NCI-H345 treated with DMSO at 0.1 percent for 48 hours (cell line): ENCODE measurements around the gene MOV10L1.

Experiments
- DNase-seq: peaks from one replicate; lab custom pipeline; 2025; ENCODE audit not compliant: unreplicated experiment; lab: John Stamatoyannopoulos, UW

The MOV10L1 gene

DNA sequence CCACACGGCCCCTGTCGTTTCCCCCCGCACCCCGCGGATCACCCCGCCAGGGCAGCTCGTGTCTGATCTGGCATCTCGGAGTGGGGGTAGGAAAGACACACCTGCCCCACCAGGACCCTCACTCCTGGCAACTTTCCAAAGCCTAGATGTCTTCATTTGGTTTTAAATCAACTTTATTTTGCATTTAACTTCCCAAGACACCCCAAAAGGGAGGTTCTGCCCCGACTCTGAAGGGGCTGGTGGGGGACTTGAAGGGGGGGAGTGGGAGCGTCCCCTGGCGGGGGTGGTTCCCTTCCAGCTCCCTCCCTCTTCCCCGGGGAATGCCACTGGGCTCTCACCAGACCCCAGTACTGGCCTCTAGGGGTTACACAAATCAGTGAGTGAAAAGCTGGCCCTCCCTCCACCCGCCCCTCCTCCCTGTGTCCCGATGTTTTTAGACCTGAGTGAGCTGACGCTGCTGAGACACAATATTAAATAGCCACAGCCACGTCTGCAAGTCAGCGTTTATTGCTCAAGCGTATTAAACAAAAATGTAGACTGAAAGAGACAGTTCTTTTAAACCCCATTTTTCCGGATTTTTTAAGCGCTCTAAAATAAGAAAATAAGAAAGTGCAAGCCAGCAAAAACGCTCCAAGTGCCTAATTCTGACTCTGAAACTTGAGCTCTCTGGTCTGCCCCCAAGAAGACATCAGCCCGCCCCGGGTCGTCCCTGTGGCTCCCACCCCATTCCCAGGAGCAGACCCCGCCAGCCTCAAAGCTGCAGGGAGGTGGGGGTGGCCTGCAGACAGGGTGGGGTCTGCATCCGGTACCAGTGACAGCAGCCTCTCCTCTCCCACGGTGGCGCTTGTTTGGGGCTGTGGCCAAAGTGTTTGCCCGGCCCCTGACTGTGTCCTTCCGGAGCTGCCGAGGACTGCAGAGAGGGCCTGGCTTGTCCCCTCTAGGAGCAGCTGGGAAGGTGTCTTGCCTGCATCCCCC lies 30.6 kb upstream of the MOV10L1 start:
- DNase-seq: no peak

DNA sequence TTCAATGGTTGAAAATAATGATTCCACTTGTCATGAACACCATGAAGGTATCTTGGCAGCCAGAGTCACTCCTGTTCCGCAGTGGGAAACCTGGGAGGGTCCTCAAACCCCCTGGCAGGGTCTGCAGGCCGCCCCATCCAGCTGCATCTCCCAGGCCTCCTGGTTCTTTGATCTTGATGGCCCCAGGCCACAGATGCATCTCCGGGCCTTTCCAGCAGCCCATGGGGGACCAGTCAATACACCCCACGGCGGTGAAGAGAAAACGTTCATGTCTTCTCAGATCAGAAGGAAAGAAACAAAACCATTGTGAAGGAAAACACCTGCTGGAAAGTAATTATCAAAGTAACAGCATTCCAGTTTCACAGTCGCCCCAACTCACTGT lies 29.9 kb upstream of the MOV10L1 start:
- DNase-seq: no peak

DNA sequence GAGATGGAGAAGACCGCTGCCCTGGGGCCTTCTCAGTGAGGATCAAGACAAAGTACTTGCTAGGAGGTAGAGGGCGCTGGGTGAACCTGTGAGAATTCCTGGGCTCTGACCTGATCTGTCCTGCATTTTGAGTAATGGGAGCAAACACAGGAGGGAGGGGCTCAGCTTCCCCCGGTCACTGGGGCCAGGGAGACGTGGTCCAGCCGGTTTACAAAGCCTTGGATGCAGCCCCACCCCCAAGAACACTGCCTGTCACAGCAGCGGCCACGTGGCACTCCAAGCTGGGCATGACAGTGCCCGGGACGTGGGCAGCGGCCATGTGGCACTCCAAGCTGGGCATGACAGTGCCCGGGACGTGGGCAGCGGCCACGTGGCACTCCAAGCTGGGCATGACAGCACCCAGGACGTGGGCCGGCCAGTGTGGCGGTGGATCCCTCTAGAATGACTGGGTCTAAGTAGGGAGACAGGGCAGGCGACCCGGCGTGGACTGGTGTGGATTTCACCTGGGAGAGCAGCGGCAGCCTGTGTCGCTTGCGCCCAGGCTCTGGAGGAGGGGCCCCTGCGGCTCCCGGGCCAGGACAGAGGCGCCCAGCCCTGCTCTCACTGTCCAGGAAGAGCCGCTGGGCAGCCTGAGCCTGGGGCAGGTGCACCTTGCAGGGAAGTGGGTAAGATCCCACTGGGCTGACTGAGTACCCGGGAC lies 29.2 kb upstream of the MOV10L1 start:
- no peak for DNase-seq

DNA sequence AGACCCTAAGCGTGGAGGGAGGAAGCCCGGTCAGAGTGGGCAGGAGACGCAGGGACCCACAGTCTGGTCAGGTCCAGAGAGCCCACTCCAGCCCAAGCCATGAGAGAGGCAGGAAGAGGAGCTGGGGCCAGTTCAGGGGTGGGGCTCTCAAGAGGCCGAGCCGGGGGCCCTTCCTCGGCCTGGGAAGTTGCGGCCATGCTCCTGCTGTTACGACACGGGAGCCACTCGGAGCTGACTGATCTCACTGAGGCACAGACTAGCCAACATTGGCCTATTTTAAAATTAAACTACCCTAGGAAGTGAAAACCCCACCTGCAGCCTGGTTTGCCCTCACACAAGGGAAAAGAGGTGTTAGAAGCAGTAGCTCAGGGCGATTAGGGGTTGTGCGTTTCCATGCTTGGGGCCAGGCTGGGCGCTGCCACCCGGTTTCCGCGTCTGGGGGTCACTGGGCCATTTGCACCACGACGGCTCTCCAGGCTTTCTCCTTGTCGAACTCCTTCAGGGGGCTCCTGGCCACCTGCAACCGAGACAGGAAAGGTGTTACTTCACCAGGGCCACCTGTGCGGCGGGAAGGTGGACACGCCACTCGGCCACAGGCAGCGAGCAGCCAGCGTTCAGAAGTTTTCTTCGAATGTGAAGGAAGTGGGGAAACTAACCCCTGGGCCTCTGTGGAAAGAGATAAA lies 28.5 kb upstream of the MOV10L1 start:
- no peak for DNase-seq

DNA sequence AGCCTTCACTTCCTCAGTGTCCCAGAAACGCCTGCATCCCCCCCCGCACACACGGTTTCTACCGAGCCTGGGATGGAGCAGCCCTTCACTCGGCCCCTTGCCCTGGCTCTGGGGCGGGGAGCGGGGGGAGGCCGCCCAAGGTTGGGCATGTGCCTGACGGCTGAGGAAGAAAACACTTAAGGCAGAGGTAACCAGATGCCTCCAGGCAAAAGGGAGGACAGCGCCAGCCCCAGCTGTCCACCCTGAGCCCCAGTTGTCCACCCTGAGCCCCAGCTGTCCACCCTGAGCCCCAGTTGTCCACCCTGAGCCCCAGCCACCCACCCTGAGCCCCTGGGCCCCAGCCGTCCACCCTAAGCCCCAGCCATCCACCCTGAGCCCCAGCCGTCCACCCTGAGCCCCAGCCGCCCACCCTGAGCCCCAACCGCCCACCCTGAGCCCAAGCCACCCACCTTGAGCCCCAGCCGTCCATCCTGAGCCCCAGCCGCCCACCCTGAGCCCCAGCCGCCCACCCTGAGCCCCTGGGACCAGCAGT lies 27.9 kb upstream of the MOV10L1 start:
- no peak for DNase-seq

DNA sequence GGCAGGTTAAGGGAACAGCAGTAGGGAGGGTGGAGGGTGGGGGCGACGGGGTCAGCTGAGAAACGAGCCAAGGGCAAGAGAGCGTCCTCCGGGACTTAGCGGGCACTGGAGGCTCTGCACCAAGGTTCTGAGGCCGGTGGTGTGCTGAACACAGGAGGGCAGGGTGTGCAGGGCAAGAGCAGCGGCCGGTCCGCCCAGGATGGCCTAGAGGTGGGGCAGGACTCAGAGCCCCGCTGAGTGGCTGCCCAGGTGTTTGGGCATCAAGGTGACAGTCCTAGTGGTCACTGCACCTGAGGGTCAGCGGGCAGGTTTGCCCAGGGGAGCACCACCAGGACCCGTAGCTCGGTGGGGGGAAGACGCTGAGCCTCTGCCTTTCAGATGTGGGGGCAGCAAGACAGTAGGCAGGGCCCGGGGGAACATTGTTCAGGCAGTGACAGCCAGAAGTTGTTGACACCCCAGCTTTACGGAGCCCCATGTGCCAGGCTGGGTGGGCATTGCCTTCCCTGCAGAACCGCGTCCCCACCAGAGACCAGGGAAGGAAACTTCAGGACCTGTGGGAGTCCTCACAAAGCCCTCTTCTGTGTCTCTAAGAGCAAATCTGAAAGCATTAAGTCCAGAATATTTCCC lies 27.2 kb upstream of the MOV10L1 start:
- DNase-seq: no peak

DNA sequence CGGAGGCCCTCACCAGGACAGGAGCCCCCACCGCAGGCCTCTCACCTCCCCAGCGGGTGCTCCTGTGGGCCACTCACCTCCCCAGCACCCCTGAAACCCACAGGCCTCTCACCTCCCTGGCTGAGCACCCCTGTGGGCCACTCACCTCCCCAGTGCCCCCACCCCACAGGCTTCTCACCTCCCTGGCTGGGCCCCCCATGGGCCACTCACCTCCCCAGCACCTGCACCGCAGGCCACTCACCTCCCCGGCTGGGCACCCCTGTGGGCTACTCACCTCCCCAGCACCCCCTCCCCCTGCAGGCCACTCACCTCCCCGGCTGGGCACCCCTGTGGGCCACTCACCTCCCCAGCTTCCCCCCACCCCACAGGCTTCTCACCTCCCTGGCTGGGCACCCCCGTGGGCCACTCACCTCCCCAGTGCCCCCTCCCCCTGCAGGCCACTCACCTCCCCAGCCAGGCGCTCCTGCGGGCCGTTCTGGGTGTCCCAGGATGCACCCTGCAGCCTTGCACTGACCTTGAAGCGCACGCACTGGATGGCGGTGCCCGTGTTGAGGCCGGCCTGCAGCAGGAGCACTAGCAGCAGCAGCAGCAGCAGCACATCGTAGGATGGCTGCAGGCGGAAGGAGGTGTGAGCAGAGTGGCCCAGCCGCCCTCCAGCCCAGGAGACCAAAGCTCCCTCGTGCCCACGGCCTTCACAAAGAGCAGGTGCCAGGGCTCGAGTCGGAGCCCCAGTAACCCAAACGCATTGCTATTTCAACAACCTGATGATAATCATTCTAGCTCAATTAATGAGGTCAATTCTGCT lies 26.0 kb upstream of the MOV10L1 start:
- DNase-seq: no peak

DNA sequence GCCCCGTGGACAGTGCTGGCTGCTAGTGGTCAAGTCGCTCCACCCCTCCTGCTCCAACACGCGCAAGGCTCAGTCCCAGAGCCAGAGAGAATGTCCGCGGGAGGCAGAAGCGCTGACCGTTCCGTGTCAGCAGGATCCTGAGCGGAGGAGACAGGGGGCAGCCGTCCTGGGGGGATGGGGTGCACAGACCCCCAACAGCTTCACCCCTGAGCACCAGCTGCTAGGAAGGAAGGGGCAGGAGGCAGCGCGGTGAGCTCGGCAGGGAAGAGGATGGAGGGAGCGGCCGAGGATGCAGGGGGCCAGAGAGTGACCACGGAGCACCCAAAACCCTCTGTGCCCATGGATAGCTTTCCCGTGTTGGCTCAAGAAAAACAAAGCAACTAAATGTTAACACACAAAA lies 25.4 kb upstream of the MOV10L1 start:
- DNase-seq: no peak

DNA sequence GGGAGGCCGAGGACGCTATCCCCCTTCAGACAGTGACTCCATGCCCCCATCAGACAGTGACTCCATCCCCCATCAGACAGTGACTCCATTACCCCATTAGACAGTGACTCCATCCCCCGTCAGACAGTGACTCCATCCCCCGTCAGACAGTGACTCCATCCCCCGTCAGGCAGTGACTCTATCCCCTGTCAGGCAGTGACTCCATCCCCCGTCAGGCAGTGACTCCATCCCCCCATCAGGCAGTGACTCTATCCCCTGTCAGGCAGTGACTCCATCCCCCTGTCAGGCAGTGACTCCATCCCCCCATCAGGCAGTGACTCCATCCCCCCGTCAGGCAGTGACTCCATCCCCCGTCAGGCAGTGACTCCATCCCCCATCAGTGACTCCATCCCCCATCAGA lies 22.6 kb upstream of the MOV10L1 start:
- DNase-seq: no peak

DNA sequence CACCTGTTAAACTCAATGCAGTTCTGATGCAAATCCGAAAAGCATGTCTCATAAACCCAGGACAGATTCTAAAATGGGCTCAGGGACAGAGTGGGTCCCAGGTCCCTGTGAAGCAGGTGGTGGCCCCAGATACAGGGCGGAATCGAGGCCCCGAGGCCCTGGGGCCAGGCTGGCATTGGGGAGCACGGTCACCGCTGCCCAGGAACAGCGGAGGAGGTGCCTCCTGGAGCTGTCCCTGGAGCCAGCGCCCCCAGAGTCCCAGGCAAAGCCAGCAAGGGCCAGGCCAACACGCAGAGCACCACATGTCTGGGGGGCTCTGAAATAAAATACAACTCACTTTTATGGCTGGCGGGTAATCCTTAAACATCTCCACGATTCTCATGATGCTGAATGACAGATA lies 21.7 kb upstream of the MOV10L1 start:
- DNase-seq: no peak

DNA sequence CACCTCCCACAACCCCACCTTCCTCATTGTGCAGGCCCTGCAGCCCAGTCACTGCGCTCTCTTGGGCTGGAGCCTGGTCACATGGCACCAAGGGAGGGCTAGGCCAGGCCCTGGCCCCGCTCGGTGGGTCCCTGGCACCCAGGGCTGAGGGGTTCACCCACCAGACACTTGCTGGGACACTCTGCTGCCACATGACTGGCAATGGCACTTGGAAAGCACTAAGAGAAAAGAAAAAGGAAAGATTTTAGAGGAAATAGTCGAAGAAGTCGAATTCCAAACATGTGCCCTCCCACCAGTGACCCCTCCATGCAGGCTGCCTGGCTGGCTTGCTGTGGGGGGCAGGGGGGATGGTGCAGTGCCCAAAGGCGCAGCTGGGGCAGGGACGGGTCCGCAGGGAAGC lies 19.4 kb upstream of the MOV10L1 start:
- DNase-seq: no peak

DNA sequence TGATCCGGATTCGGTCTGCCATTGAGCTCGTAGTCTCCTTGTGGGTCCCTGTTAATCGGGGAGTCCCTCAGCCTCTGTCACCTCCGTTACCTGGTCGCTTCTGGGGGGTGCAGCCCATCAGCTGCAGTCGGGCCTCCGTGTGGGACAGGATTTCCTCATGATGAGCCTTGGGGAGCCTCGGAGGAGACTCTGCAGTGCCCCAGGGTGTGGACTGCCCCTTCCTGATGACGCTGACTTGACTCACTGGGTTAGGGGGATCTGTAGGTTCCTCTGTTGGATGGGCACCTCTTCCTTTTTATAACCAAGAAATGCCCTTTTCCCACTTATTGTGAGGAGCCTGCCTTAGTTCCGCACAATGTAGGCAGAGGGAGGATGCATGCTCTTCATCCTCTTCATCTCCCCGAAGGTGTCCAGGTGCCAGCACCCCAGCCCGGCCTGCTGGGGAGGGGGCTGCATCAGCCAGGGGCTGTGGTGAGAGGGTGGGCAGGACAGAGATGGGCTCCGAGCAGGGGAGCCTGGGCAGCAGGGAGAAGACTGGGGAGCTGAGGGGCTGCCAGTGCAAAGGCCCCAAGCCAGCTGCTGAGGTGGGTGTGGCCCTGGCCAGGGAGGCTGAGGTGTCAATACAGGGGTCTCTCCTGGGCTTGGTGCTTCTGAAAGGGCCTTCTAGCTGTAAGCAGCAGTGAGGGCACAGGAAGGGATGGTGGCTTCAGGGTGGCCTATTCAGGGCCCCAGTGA lies 18.2 kb upstream of the MOV10L1 start:
- no peak for DNase-seq

DNA sequence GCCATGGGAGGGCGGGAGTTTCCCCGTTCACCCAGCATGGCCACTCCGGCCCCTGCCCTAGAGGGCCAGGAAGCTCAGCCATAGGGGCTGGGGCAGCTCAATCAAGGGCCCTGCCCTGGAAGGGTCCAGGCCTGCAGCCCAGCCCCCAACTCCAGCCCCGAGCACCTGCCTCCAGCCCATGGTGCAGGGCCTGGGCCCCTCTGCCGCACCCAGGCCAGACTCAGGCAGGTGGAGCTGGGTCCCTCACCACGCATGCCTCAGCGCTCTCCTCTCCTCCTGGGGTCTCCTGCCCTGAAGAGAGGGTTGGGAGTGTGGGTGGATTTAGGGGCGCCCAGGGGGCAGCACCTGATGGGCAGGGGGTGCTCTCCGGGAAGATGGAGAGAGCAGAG lies 17.6 kb upstream of the MOV10L1 start:
- DNase-seq: no peak

DNA sequence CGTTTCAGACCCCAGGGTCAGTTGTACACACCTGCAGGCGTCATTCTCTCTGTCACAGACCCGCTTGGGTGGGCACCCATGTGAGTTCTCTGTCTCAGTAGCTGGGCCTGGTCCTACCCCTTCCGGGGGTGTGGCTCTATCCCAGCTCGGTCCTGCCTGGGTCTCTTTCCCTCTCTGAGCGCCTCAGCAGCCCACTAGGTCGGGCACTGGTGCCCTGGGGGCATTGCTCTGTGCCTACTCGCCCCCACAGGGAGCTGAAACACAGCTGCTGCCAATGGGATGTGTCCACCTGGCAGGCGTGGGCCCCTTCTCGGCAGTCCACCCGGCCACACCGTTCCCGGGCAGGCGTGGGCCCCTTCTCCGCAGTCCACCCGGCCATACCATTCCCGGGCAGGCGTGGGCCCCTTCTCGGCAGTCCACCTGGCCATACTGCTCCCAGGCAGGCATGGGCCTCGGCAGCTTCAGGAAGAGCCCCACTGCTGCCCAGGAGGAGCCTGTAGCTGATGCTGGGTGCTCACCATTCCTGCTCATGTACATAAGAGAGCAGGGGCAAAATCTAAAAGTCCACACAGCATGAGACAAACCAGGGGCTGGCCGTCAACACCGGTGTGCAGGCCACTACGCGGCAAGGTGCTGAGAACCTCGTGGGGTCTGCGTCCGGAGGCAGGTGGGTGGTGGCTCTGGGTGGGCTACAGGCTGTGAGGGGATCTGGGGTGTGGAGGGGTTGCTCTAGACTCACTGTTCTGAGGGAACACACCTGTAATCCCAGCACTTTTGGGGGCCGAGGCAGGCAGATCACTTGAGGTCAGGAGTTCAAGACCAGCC lies 16.9 kb upstream of the MOV10L1 start:
- no peak for DNase-seq

DNA sequence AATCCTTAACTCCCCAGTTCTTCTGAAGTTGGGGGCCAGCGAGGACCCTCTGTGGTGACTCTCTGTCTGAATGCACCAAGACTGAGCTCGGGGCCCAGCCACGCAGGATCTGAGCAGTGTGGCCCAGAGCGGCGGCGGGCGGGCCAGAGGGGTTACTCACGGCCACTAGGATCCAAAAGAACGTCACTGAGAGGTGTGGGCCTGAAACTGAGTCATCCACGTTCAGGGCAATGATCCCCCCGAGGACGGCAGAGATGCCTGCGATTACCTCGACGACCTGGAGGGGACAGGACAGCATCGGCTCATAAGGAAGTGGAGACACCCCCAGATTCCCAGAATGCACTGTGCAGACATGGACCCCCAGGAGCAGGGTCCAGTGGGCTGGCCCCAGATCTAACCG lies 15.8 kb upstream of the MOV10L1 start:
- DNase-seq: no peak

DNA sequence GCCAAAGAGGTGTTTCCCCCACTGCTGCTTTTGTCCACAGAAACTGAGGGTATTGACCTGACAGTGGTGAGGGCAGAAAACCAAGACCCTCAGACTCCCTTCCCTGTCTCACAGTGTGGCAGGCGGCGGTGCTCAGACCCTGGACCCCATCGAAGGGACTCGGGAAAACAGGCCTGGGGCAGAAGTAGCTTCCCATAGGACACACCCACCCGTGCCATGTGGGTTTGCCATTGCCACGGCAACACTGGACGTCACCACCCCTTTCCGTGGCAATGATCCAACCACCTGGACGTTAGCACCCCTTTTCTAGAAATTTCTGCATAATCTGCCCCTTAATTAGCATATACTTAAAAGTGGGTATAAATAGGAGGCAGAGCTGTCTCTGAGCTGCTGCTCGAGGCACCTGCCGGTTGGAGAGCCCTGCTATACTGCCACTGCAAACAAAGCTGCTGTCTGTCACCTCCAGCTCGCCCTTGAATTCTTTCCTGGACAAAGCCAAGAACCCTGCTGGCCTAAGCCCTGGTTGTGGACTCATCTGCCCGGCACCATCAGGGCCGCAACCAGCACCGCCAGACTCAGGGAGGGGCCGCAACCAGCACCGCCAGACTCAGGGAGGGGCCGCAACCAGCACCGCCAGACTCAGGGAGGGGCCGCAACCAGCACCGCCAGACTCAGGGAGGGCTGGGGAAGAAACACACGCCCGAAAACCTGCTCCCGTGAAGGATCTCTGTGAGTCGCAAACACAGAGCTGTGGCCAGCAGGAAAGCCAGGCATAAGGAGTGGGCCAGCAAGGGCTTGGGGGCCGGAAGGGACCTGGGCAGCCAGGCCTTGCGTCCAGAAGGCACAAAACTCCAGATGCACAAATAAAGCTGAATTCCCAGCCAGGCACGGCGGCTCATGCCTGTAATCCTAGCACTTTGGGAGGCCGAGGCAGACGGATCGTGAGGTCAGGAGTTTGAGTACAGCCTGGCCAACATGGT lies 15.0 kb upstream of the MOV10L1 start:
- DNase-seq: no peak

DNA sequence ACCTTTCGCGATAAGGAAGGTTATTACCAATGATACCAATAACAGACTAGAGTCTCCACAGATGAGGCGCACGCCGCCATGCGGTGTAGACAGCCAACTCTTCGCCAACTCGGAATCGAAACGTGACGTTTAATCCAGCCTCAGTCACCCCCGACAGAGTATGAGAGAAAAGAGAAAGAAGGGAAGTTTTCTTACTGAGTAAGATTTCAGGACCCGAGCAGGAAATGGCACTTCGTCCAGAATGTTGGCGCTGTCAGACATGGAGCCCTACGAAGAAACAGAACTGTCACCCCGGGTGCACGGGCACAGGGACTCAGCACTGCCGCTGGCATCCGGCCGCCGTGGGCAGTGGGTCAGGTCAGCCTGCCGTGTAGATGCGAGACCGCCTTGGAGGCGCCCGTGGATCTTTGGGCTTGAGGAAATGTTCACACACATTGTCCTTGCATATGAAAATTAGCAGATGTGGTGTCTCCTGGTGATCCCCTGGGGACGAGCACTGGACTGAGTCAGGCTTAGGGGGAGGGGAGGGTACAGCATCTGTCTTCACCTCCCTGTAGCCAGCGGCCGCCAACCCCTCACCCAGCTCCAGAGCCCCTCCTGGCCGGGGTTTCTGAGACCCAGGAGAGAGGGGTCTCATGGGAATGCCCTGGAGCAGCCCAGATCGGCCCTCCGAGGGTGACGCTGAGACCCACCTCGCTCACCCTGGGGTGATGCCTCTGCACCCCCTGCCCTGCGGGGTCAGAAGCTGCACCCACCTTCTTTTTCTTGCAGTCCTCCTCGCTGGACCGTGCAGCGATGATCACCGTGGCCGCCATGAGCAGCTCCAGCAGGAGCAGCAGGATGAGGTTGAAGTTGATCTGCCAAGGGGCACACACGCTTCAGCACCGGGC lies 12.9 kb upstream of the MOV10L1 start:
- no peak for DNase-seq
